ENCODE data around the gene DGCR6. TPM values are rescaled to one million over a fixed set of nuclear protein-coding genes. Genes with fewer than 3 reads are reported as not detected.

Gene DGCR6
- polyA plus RNA-seq, 2 of the 4 experiments (the other 2 are of a cell fraction) = 1.2 to 2.5 TPM

GRCh38 chr22:18927020-18927419, 20.9 kb downstream of the DGCR6 start:
- TF ChIP-seq RNF2 (IDR thresholded peaks at IDR 0.05; ENCODE audit: borderline replicate concordance, low read depth) (no peak), POLR2AphosphoS2 (conservative IDR thresholded peaks at IDR 0.05; ENCODE audit: low read length) (no peak), MAZ (IDR thresholded peaks at IDR 0.05; ENCODE audit: borderline replicate concordance, low read depth, low read length) (no peak), HEYL (CRISPR knock-in tag; IDR thresholded peaks at IDR 0.05) (no peak)
- CTCF ChIA-PET = interaction anchor here (1.0 kb wide), 1 partner anchor 20 kb away, joined by 4 read pairs; no protein-coding TSS in a partner anchor
- FAIRE-seq (no peak), ATAC-seq (no peak), DNase-seq (ENCODE audit: low read depth in 1 of 2, low spot score in 1 of 2) (no peak)
- POLR2A ChIA-PET = no interaction called here
- H3K4me3 ChIP-seq = no peak overlapping the region
- no peak overlapping the region for H3K27ac ChIP-seq
- no peak overlapping the region for H3K4me2 ChIP-seq
- no peaks in the 10 kb centered on the region for H3K9me3 ChIP-seq
- no CpG with 5 or more reads among the region's 4 CpGs for WGBS (ENCODE audit: missing lambda C conversion rate)
- no peaks in the 10 kb centered on the region for H3K4me1 ChIP-seq

GRCh38 chr22:18927573-18927972, 21.5 kb downstream of the DGCR6 start:
- FAIRE-seq = no peak
- ATAC-seq = no peak
- DNase-seq (ENCODE audit: low read depth in 1 of 2, low spot score in 1 of 2) = no peak
- Histone ChIP-seq H3K4me3 (no peak overlapping the region), H3K4me2 (no peak overlapping the region), H3K27ac (no peak overlapping the region), H3K9me3 (no peaks in the 10 kb centered on the region), H3K4me1 (no peaks in the 10 kb centered on the region)
- TF ChIP-seq EP300 (IDR thresholded peaks at IDR 0.05) (no peak), POLR2AphosphoS2 (conservative IDR thresholded peaks at IDR 0.05; ENCODE audit: low read length) (no peak), TFCP2L1 (CRISPR knock-in tag; IDR thresholded peaks at IDR 0.05) (no peak), RCOR1 (IDR thresholded peaks at IDR 0.05; ENCODE audit: low read depth, low read length) (no peak), CTCF (IDR thresholded peaks at IDR 0.05) (no peak), JUNB (IDR thresholded peaks at IDR 0.05) (no peak), GATA3 (IDR thresholded peaks at IDR 0.05; ENCODE audit: borderline replicate concordance) (no peak), CHD4 (IDR thresholded peaks at IDR 0.05; ENCODE audit: borderline replicate concordance) (no peak), BCL3 (IDR thresholded peaks at IDR 0.05) (no peak), MYC (IDR thresholded peaks at IDR 0.05; ENCODE audit: borderline replicate concordance, low read length) (no peak), NPAS2 (CRISPR knock-in tag; IDR thresholded peaks at IDR 0.05; ENCODE audit: borderline replicate concordance) (no peak), HOXA7 (CRISPR knock-in tag; IDR thresholded peaks at IDR 0.05) (no peak), FOSB (CRISPR knock-in tag; IDR thresholded peaks at IDR 0.05) (no peak), RNF2 (IDR thresholded peaks at IDR 0.05; ENCODE audit: borderline replicate concordance, low read depth) (no peak), CHD2 (IDR thresholded peaks at IDR 0.05; ENCODE audit: low read length, partially characterized antibody) (no peak)
- ChIA-PET POLR2A (no interaction called here), CTCF (interaction anchor here (1.0 kb wide), 1 partner anchor 20 kb away, joined by 4 read pairs; no protein-coding TSS in a partner anchor)
- WGBS (ENCODE audit: missing lambda C conversion rate) = no CpG with 5 or more reads among the region's 5 CpGs

GRCh38 chr22:18929459-18929858, 23.3 kb downstream of the DGCR6 start:
- peak; percentile 52 to 76; a peak in 5 of 6 replicates for ATAC-seq
- TF ChIP-seq MYC (IDR thresholded peaks at IDR 0.05; ENCODE audit: borderline replicate concordance, low read length) = no peak
- no peak for TF ChIP-seq CBX2 (IDR thresholded peaks at IDR 0.05; ENCODE audit: borderline replicate concordance, low read depth)
- TF ChIP-seq JUN (IDR thresholded peaks at IDR 0.05) = no peak
- TF ChIP-seq MAFK (IDR thresholded peaks at IDR 0.05; ENCODE audit: partially characterized antibody) = no peak
- no peak for TF ChIP-seq NR3C1 (IDR thresholded peaks at IDR 0.05)
- TF ChIP-seq CHD2 (IDR thresholded peaks at IDR 0.05; ENCODE audit: low read length, partially characterized antibody) = no peak
- TF ChIP-seq ZNF302 (CRISPR knock-in tag; IDR thresholded peaks at IDR 0.05) = no peak
- TF ChIP-seq JUNB (IDR thresholded peaks at IDR 0.05) = no peak
- TF ChIP-seq GATA3 (IDR thresholded peaks at IDR 0.05; ENCODE audit: borderline replicate concordance) = no peak
- no peak for TF ChIP-seq HEYL (CRISPR knock-in tag; IDR thresholded peaks at IDR 0.05)
- TF ChIP-seq E2F6 (IDR thresholded peaks at IDR 0.05; ENCODE audit: borderline replicate concordance, low read depth) = no peak
- TF ChIP-seq USF2 (IDR thresholded peaks at IDR 0.05) = no peak
- TF ChIP-seq CTCF (IDR thresholded peaks at IDR 0.05) = no peak
- no peak for TF ChIP-seq FOSB (CRISPR knock-in tag; IDR thresholded peaks at IDR 0.05)
- no peak for TF ChIP-seq KDM1A (IDR thresholded peaks at IDR 0.05; ENCODE audit: low read depth)
- TF ChIP-seq ESRRA (IDR thresholded peaks at IDR 0.05; ENCODE audit: borderline replicate concordance, low read length) = no peak
- TF ChIP-seq POLR2AphosphoS2 (conservative IDR thresholded peaks at IDR 0.05; ENCODE audit: low read length) = no peak

More at GRCh38 chr22:18929459-18929858, 23.3 kb downstream of the DGCR6 start:
- ChIA-PET CTCF (interaction anchor here (1.0 to 1.4 kb wide), 2 partner anchors 8 to 23 kb away, joined by 3 to 4 read pairs; no protein-coding TSS in a partner anchor), POLR2A (no interaction called here)
- no peaks in the 10 kb centered on the region for H3K9me3 ChIP-seq
- H3K4me1 ChIP-seq = no peaks in the 10 kb centered on the region
- H3K4me3 ChIP-seq = no peak overlapping the region
- WGBS (ENCODE audit: missing lambda C conversion rate) = no CpG with 5 or more reads among the region's 5 CpGs
- DNase-seq (ENCODE audit: low read depth in 1 of 2, low spot score in 1 of 2) (no peak), FAIRE-seq (no peak)
- H3K4me2 ChIP-seq = no peak overlapping the region
- no peak overlapping the region for H3K27ac ChIP-seq
